ENCODE data around the gene DNAL1.
A peak's percentile ranks its signal among the peaks of the same experiment; 100 is the strongest.

Gene DNAL1

GRCh38 chr14:73745571-73746519, 101.1 kb downstream of the DNAL1 start:
- peak overlapping the region in 3 of 5 donors; percentile 13 to 17 (median 13) for H3K4me3 ChIP-seq (ENCODE audit: low read depth in 1 of 5, low read length in 5 of 5)
- H3K9me3 ChIP-seq (ENCODE audit: control insufficient read depth in 5 of 5, low read length in 5 of 5): no peaks in the 10 kb centered on the region
- H3K27me3 ChIP-seq (ENCODE audit: control insufficient read depth in 5 of 5, insufficient read depth in 4 of 5, low read length in 5 of 5): no peaks in the 10 kb centered on the region
- H3K4me1 ChIP-seq (ENCODE audit: control insufficient read depth in 5 of 5, insufficient read depth in 5 of 5, low read length in 5 of 5): peaks cover 45 to 95% (median 88%) of the 10 kb centered on the region in 5 donors
- H3K27ac ChIP-seq (ENCODE audit: low read depth, low read length): peak overlapping the region; percentile 85
- H3K9ac ChIP-seq (ENCODE audit: low read length in 5 of 5): peak overlapping the region in 3 of 5 donors; percentile 42 to 60 (median 46)
- peaks cover 0 to 2% (median 0%) of the 10 kb centered on the region in 5 donors for H3K36me3 ChIP-seq (ENCODE audit: control insufficient read depth in 5 of 5, insufficient read depth in 5 of 5, low read length in 5 of 5)

GRCh38 chr14:73746520-73747378, 102.0 kb downstream of the DNAL1 start:
- no peaks in the 10 kb centered on the region for H3K27me3 ChIP-seq (ENCODE audit: control insufficient read depth in 5 of 5, insufficient read depth in 4 of 5, low read length in 5 of 5)
- peak overlapping the region in 2 of 5 donors; percentile 42 to 60 for H3K9ac ChIP-seq (ENCODE audit: low read length in 5 of 5)
- peaks cover 0 to 2% (median 0%) of the 10 kb centered on the region in 5 donors for H3K36me3 ChIP-seq (ENCODE audit: control insufficient read depth in 5 of 5, insufficient read depth in 5 of 5, low read length in 5 of 5)
- H3K9me3 ChIP-seq (ENCODE audit: control insufficient read depth in 5 of 5, low read length in 5 of 5): no peaks in the 10 kb centered on the region
- peak overlapping the region in 1 of 5 donors; percentile 13 for H3K4me3 ChIP-seq (ENCODE audit: low read depth in 1 of 5, low read length in 5 of 5)
- H3K4me1 ChIP-seq (ENCODE audit: control insufficient read depth in 5 of 5, insufficient read depth in 5 of 5, low read length in 5 of 5): peaks cover 44 to 95% (median 88%) of the 10 kb centered on the region in 5 donors
- H3K27ac ChIP-seq (ENCODE audit: low read depth, low read length): peak overlapping the region; percentile 85

- Histone ChIP-seq H3K4me1 (ENCODE audit: control insufficient read depth in 5 of 5, insufficient read depth in 5 of 5, low read length in 5 of 5) (peaks cover 46 to 95% (median 88%) of the 10 kb centered on the region in 5 donors), H3K9ac (ENCODE audit: low read length in 5 of 5) (no peak overlapping the region)
Measured at GRCh38 chr14:73747379-73748211, 102.8 kb downstream of the DNAL1 start.

DNA sequence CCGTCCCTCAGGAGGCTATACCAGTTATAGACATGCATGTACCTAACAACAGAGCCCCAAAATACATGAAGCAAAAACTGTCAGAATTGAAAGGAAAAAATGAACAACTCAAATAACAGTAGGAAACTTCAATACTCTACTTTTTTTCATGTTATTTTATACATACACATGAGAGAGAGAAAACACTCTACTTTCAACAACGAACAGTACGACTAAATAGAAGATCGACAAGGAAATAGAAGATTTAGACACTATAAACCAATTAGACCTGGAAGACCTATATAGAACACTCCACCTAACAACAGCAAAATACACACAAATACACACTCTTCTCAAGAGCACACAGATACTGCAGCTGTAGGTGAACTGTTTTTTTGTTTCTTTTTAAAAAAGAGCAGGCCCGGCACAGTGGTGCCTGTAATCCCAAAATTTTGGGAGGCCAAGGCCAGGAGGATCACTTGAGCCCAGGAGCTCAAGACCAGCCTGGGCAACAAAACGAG, 104.1 kb downstream of the DNAL1 start:
- no peaks in the 10 kb centered on the region for H3K9me3 ChIP-seq (ENCODE audit: control insufficient read depth in 5 of 5, low read length in 5 of 5)
- peak overlapping the region in 1 of 5 donors; percentile 9 for H3K9ac ChIP-seq (ENCODE audit: low read length in 5 of 5)
- no peak overlapping the region for H3K4me3 ChIP-seq (ENCODE audit: low read depth in 1 of 5, low read length in 5 of 5)
- no peaks in the 10 kb centered on the region for H3K27me3 ChIP-seq (ENCODE audit: control insufficient read depth in 5 of 5, insufficient read depth in 4 of 5, low read length in 5 of 5)
- H3K36me3 ChIP-seq (ENCODE audit: control insufficient read depth in 5 of 5, insufficient read depth in 5 of 5, low read length in 5 of 5): no peaks in the 10 kb centered on the region
- peak overlapping the region; percentile 13 for H3K27ac ChIP-seq (ENCODE audit: low read depth, low read length)
- H3K4me1 ChIP-seq (ENCODE audit: control insufficient read depth in 5 of 5, insufficient read depth in 5 of 5, low read length in 5 of 5): peaks cover 46 to 95% (median 88%) of the 10 kb centered on the region in 5 donors

More at GRCh38 chr14:73747379-73748211, 102.8 kb downstream of the DNAL1 start:
- no peaks in the 10 kb centered on the region for H3K9me3 ChIP-seq (ENCODE audit: control insufficient read depth in 5 of 5, low read length in 5 of 5)
- no peaks in the 10 kb centered on the region for H3K27me3 ChIP-seq (ENCODE audit: control insufficient read depth in 5 of 5, insufficient read depth in 4 of 5, low read length in 5 of 5)
- H3K27ac ChIP-seq (ENCODE audit: low read depth, low read length): peak overlapping the region; percentile 85
- H3K4me3 ChIP-seq (ENCODE audit: low read depth in 1 of 5, low read length in 5 of 5): no peak overlapping the region
- H3K36me3 ChIP-seq (ENCODE audit: control insufficient read depth in 5 of 5, insufficient read depth in 5 of 5, low read length in 5 of 5): peaks cover 0 to 2% (median 0%) of the 10 kb centered on the region in 5 donors

GRCh38 chr14:73749706-73750530, 105.1 kb downstream of the DNAL1 start:
- Histone ChIP-seq H3K27me3 (ENCODE audit: control insufficient read depth in 5 of 5, insufficient read depth in 4 of 5, low read length in 5 of 5) (no peaks in the 10 kb centered on the region), H3K27ac (ENCODE audit: low read depth, low read length) (peak overlapping the region; percentile 98), H3K9me3 (ENCODE audit: control insufficient read depth in 5 of 5, low read length in 5 of 5) (no peaks in the 10 kb centered on the region), H3K4me3 (ENCODE audit: low read depth in 1 of 5, low read length in 5 of 5) (no peak overlapping the region), H3K9ac (ENCODE audit: low read length in 5 of 5) (no peak overlapping the region), H3K4me1 (ENCODE audit: control insufficient read depth in 5 of 5, insufficient read depth in 5 of 5, low read length in 5 of 5) (peaks cover 48 to 95% (median 88%) of the 10 kb centered on the region in 5 donors), H3K36me3 (ENCODE audit: control insufficient read depth in 5 of 5, insufficient read depth in 5 of 5, low read length in 5 of 5) (no peaks in the 10 kb centered on the region)

DNA sequence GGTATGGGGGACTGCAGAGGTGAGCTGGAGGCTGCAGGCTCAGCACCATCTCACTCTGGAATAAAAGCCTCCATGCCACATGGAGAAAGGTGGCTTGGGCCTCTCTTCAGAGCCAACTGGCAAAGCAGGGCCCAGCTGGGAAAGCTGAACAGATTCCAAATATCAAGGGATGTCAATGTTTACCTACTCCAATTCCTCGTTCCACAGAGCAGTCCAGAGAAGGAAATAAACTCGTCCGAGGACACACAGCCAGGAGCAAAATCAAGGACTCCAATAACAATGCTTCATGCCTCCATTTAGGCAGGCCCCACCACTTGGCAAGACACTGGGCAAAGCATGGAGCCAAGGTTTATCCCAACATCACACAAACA, 105.7 kb downstream of the DNAL1 start:
- peak overlapping the region; percentile 98 for H3K27ac ChIP-seq (ENCODE audit: low read depth, low read length)
- no peak overlapping the region for H3K9ac ChIP-seq (ENCODE audit: low read length in 5 of 5)
- no peaks in the 10 kb centered on the region for H3K27me3 ChIP-seq (ENCODE audit: control insufficient read depth in 5 of 5, insufficient read depth in 4 of 5, low read length in 5 of 5)
- no peak overlapping the region for H3K4me3 ChIP-seq (ENCODE audit: low read depth in 1 of 5, low read length in 5 of 5)
- H3K9me3 ChIP-seq (ENCODE audit: control insufficient read depth in 5 of 5, low read length in 5 of 5): no peaks in the 10 kb centered on the region
- peaks cover 49 to 95% (median 88%) of the 10 kb centered on the region in 5 donors for H3K4me1 ChIP-seq (ENCODE audit: control insufficient read depth in 5 of 5, insufficient read depth in 5 of 5, low read length in 5 of 5)
- H3K36me3 ChIP-seq (ENCODE audit: control insufficient read depth in 5 of 5, insufficient read depth in 5 of 5, low read length in 5 of 5): no peaks in the 10 kb centered on the region

DNA sequence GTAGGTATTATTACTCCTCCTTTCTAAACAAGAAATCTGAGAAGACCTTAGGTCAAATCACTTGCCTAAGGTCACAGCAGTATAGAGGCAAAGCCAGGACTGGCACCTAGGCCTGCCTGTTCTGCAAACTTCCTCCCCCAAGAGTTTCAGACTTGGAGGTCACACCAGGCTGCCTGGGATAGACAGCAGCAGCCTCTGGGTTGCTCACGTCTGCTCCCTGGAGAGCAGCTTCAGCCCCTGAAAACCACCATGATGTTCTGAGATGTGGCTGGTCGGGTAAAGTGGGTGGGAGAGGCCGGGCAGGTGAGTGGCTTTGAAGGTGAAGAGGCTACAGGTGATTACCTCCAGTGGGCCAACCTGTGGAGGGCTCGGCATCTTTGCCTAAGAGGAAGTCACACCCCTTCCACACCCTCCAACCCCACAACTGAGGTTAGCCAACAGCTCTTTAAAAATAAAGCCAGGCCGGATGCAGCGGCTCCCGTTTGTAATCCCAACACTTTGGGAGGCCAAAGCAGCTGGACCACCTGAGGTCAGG, 106.4 kb downstream of the DNAL1 start:
- Histone ChIP-seq H3K9me3 (ENCODE audit: control insufficient read depth in 5 of 5, low read length in 5 of 5) (no peaks in the 10 kb centered on the region), H3K36me3 (ENCODE audit: control insufficient read depth in 5 of 5, insufficient read depth in 5 of 5, low read length in 5 of 5) (no peaks in the 10 kb centered on the region), H3K4me1 (ENCODE audit: control insufficient read depth in 5 of 5, insufficient read depth in 5 of 5, low read length in 5 of 5) (peaks cover 49 to 95% (median 88%) of the 10 kb centered on the region in 5 donors), H3K27me3 (ENCODE audit: control insufficient read depth in 5 of 5, insufficient read depth in 4 of 5, low read length in 5 of 5) (no peaks in the 10 kb centered on the region), H3K9ac (ENCODE audit: low read length in 5 of 5) (peak overlapping the region in 1 of 5 donors; percentile 14), H3K27ac (ENCODE audit: low read depth, low read length) (peak overlapping the region; percentile 98), H3K4me3 (ENCODE audit: low read depth in 1 of 5, low read length in 5 of 5) (no peak overlapping the region)

DNA sequence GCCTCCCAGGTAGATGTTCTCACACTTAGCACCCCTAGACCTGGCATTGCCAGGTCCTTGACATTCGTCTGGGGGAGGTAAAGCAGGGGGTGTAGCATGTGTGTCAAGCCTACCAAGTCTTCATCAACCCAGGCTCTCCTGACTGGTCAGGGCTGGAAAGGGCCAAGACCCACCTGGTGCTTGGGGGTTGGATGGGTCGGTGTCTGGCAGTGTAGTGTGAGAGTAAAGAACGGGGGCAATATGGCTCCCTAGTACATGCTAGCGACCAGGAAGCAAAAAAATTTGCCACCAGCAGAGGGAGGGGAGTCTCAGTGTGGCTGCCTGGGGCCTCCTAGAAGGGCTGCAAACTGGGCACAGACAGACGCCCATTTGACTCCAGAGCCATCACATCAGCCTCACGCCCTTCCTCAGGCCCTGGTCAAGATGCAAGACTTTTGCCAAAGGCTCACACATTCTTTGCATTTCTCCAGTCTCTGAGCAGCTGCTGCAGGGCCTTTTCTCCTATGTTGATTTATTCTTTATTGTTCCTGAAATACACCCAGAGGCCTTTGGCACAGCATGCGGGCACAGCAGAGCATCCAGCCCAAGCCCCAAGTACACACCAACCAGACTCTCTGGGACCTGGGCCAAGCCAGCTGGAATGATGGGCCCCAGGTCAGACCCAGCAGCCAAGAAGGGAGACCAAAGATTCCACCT, 107.7 kb downstream of the DNAL1 start:
- peak overlapping the region; percentile 98 for H3K27ac ChIP-seq (ENCODE audit: low read depth, low read length)
- no peaks in the 10 kb centered on the region for H3K36me3 ChIP-seq (ENCODE audit: control insufficient read depth in 5 of 5, insufficient read depth in 5 of 5, low read length in 5 of 5)
- H3K27me3 ChIP-seq (ENCODE audit: control insufficient read depth in 5 of 5, insufficient read depth in 4 of 5, low read length in 5 of 5): no peaks in the 10 kb centered on the region
- H3K4me3 ChIP-seq (ENCODE audit: low read depth in 1 of 5, low read length in 5 of 5): peak overlapping the region in 2 of 5 donors; percentile 18 to 23
- H3K9ac ChIP-seq (ENCODE audit: low read length in 5 of 5): peak overlapping the region in 4 of 5 donors; percentile 38 to 65 (median 44)
- no peaks in the 10 kb centered on the region for H3K9me3 ChIP-seq (ENCODE audit: control insufficient read depth in 5 of 5, low read length in 5 of 5)
- H3K4me1 ChIP-seq (ENCODE audit: control insufficient read depth in 5 of 5, insufficient read depth in 5 of 5, low read length in 5 of 5): peaks cover 57 to 95% (median 88%) of the 10 kb centered on the region in 5 donors
